Trophoblast cell (in vitro differentiated cells and primary cell): Measurements from ENCODE around the gene APOA4.

Experiments
- DNase-seq, 2 donors: peaks; one replicate each; pipeline ENCODE4 v3.0.0-alpha.2; 2016
- H2AFZ ChIP-seq: 2 replicates; pipeline ENCODE4 v1.6.1; 2013; ENCODE audit warnings: low read length, moderate library complexity, mild to moderate bottlenecking; ENCODE audit not compliant: insufficient read depth, poor library complexity
- H2AK5ac ChIP-seq: 2 replicates; pipeline ENCODE4 v1.6.1; 2013; ENCODE audit warnings: mild to moderate bottlenecking, low read length
- H2BK120ac ChIP-seq: 2 replicates; pipeline ENCODE4 v1.6.1; 2013; ENCODE audit warnings: low read length, mild to moderate bottlenecking, moderate library complexity; ENCODE audit not compliant: insufficient read depth, poor library complexity
- H2BK12ac ChIP-seq: 2 replicates; pipeline ENCODE4 v1.6.1; 2013; ENCODE audit warnings: mild to moderate bottlenecking, low read length, moderate library complexity
- H2BK5ac ChIP-seq: 2 replicates; pipeline ENCODE4 v1.6.1; 2013; ENCODE audit warnings: low read length, low read depth, moderate library complexity, mild to moderate bottlenecking; ENCODE audit not compliant: poor library complexity
- H3K14ac ChIP-seq: 2 replicates; pipeline ENCODE4 v1.6.1; 2013; ENCODE audit warnings: mild to moderate bottlenecking, low read length
- H3K18ac ChIP-seq: 2 replicates; pipeline ENCODE4 v1.6.1; 2013; ENCODE audit warnings: mild to moderate bottlenecking, low read length
- H3K23ac ChIP-seq: 2 replicates; pipeline ENCODE4 v1.6.1; 2013; ENCODE audit warnings: low read length
- H3K27ac ChIP-seq: 2 replicates; pipeline ENCODE4 v1.5.1; 2013; ENCODE audit warnings: low read depth, mild to moderate bottlenecking, inconsistent platforms, low read length, moderate library complexity
- H3K27me3 ChIP-seq: 2 replicates; pipeline ENCODE4 v1.6.1; 2013; ENCODE audit warnings: inconsistent platforms, mild to moderate bottlenecking, low read length, moderate library complexity; ENCODE audit not compliant: insufficient read depth
- H3K36me3 ChIP-seq, 2 experiments: 1 replicate in 1 of 2; 2 replicates in 1 of 2; pipeline ENCODE4 v1.6.1; 2013; ENCODE audit warnings: low read length in 2 of 2, mild to moderate bottlenecking in 2 of 2, moderate library complexity in 1 of 2; ENCODE audit not compliant: insufficient read depth in 2 of 2, control insufficient read depth in 1 of 2
- H3K4ac ChIP-seq: 2 replicates; pipeline ENCODE4 v1.6.1; 2013; ENCODE audit warnings: low read depth, mild to moderate bottlenecking, low read length, moderate library complexity
- H3K4me1 ChIP-seq, 2 experiments: 1 replicate in 1 of 2; 2 replicates in 1 of 2; pipeline ENCODE4 v1.6.1; 2013; ENCODE audit warnings: low read length in 2 of 2, mild to moderate bottlenecking in 2 of 2, moderate library complexity in 1 of 2; ENCODE audit not compliant: insufficient read depth in 2 of 2, control insufficient read depth in 1 of 2
- H3K4me2 ChIP-seq: 2 replicates; pipeline ENCODE4 v1.6.1; 2013; ENCODE audit warnings: inconsistent platforms, mild to moderate bottlenecking, low read length, moderate library complexity
- H3K4me3 ChIP-seq: 2 replicates; pipeline ENCODE4 v1.5.1; 2013; ENCODE audit warnings: mild to moderate bottlenecking, low read depth, low read length, inconsistent platforms
- H3K79me1 ChIP-seq: one replicate; pipeline ENCODE4 v1.6.1; 2013; ENCODE audit warnings: low read length
- H3K79me2 ChIP-seq: 2 replicates; pipeline ENCODE4 v1.6.1; 2013; ENCODE audit warnings: low read length, mild to moderate bottlenecking; ENCODE audit not compliant: control insufficient read depth, insufficient read depth, poor library complexity
- H3K9ac ChIP-seq: 2 replicates; pipeline ENCODE4 v1.6.1; 2013; ENCODE audit warnings: mild to moderate bottlenecking, low read length
- H3K9me3 ChIP-seq: 2 replicates; pipeline ENCODE4 v1.6.1; 2013; ENCODE audit warnings: low read depth, mild to moderate bottlenecking, control low read depth, inconsistent platforms, low read length; ENCODE audit not compliant: insufficient read depth
- H4K12ac ChIP-seq: 2 replicates; pipeline ENCODE4 v1.6.1; 2013; ENCODE audit warnings: low read depth, mild to moderate bottlenecking, low read length, moderate library complexity
- H4K8ac ChIP-seq: 2 replicates; pipeline ENCODE4 v1.6.1; 2013; ENCODE audit warnings: low read depth, mild to moderate bottlenecking, low read length, moderate library complexity
- H4K91ac ChIP-seq: one replicate; pipeline ENCODE4 v1.6.1; 2013; ENCODE audit warnings: low read depth, mild to moderate bottlenecking, low read length, moderate library complexity
- WGBS: extraction: QIAGEN DNeasy Blood & Tissue Kit; methylation state at CpG from one replicate; pipeline ENCODE4 v1.1.7; 2013; ENCODE audit warnings: missing lambda C conversion rate; ENCODE audit not compliant: insufficient read length, insufficient coverage; ENCODE audit errors: extremely low coverage; 5-methylcytosine and 5-hydroxymethylcytosine counted together

Gene APOA4

DNA sequence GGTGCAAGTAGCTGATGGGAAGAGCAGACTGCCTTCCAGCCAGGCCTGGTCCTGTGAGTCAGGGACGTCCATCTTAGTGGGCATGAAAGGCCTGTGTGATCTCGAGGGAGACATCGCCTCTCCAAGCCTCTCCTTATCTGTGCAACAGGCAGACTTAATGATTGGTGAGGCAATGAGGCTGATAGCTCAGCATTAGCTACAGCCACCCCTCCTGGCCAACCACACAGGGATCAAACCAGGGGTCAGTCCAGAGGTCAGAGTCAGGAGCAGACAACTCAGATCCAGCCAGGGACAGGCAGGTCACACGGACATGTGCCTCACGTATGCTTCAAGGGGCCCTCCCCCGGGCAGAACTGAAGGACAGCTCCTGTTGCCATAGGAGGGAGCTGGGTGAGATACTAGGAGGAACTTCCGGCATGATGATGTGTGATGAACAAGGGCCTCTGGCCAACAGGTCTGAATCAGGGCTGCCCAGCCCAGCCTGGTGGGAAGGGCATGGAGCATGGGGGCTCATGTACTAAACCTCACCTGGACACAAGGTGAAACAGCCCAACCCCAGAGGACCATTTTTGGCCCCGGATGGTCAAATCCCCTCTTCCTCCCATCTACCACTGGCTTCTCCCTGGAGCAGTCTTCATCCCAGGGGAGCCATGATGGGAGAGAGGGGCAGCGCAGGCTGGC, 3.8 kb upstream of the APOA4 start:
- H2AFZ ChIP-seq = no peak overlapping the region
- H4K91ac ChIP-seq = no peak overlapping the region
- H2BK12ac ChIP-seq = no peak overlapping the region
- H3K9ac ChIP-seq = no peak overlapping the region
- H4K12ac ChIP-seq = no peak overlapping the region
- WGBS = no CpG with 5 or more reads among the region's 9 CpGs
- no peak overlapping the region for H3K4me2 ChIP-seq
- no peaks in the 10 kb centered on the region for H3K36me3 ChIP-seq
- no peak overlapping the region for H3K23ac ChIP-seq
- H3K27me3 ChIP-seq = no peaks in the 10 kb centered on the region
- H2AK5ac ChIP-seq = no peak overlapping the region
- H3K18ac ChIP-seq = no peak overlapping the region
- H3K4me1 ChIP-seq = peaks cover 5% of the 10 kb centered on the region in 2 experiments
- no peak overlapping the region for H3K4ac ChIP-seq
- H3K79me2 ChIP-seq = no peaks in the 10 kb centered on the region
- no peak overlapping the region for H3K4me3 ChIP-seq
- H4K8ac ChIP-seq = no peak overlapping the region
- no peak overlapping the region for H3K27ac ChIP-seq
- no peak overlapping the region for H2BK5ac ChIP-seq
- no peak overlapping the region for H3K14ac ChIP-seq
- no peak overlapping the region for H2BK120ac ChIP-seq
- DNase-seq = no peak
- H3K79me1 ChIP-seq = peaks cover 3% of the 10 kb centered on the region
- no peaks in the 10 kb centered on the region for H3K9me3 ChIP-seq

DNA sequence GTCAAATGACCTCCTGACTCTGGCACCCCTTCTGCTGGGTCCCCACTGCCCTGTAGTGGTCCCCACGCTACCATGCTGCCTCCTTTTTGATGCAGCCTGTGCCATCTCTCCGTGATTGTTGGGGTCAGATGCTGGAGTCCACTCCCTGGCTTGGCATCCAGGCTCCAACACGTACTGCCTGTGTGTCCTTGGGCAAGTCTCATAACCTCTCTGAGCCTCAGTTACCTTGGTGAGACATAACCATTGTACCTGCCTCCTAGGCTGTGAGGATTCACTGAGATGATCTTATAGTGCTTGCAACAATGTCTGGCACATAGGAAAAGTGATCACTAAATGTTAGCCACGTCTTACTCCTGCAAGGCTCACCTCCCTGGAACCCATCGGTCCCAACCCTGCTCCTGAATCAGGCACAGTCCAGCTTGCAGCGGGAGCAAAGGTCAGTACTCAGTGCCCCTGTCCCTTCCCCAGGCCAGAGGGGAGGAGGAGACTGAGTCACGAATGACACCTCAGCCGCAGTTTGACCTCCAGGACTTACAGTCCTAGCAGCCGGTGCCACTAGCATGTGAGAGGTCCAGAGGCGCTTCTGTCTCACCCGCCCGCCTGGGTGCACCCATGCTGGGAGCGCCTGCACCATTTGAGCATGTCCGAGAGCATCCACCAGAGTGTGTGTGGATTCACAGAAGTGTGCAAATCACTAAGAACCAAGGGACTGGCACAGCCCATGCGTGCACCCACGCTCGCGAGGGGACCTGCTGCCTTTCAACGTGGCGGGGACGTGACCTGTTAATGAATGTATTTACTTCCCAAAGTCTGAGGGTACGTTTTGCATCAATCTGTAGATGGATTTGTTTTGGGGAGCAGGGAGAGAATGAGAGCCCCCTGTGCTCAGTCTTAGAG, 3.0 kb upstream of the APOA4 start:
- Histone ChIP-seq H3K14ac (no peak overlapping the region), H3K4ac (no peak overlapping the region), H3K4me1 (peaks cover 5% of the 10 kb centered on the region in 2 experiments), H3K18ac (no peak overlapping the region), H2BK120ac (no peak overlapping the region), H2BK12ac (no peak overlapping the region), H3K9ac (no peak overlapping the region), H2AFZ (no peak overlapping the region), H3K79me2 (no peaks in the 10 kb centered on the region), H3K36me3 (no peaks in the 10 kb centered on the region), H3K23ac (no peak overlapping the region), H2BK5ac (no peak overlapping the region), H3K4me3 (no peak overlapping the region), H3K4me2 (no peak overlapping the region), H3K9me3 (no peaks in the 10 kb centered on the region), H3K27ac (no peak overlapping the region), H3K79me1 (peaks cover 3% of the 10 kb centered on the region), H4K12ac (no peak overlapping the region), H4K91ac (no peak overlapping the region), H4K8ac (no peak overlapping the region), H2AK5ac (no peak overlapping the region), H3K27me3 (no peaks in the 10 kb centered on the region)
- WGBS = no CpG with 5 or more reads among the region's 22 CpGs
- no peak for DNase-seq

DNA sequence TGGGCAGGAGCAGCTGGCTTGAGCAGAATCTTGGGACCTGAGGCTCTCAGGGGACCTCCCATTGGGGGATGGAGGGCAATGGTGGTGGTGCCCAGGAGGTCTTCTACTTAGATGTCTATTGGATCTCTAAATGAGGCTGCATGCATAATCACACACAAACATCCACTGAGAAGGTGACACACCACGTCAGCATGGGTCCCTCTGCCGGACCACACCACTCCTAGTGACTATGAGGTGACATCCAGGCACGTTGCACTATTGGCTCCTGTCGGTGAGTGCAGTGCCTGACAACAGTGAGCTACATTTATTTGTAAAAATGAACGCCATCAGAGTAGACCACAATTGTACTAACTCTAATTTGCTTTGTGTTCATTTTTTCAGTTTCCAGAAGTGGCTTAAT, 2.3 kb upstream of the APOA4 start:
- no peak for DNase-seq
- no peak overlapping the region for H4K12ac ChIP-seq
- no peak overlapping the region for H4K8ac ChIP-seq
- H3K23ac ChIP-seq = no peak overlapping the region
- H3K4me2 ChIP-seq = no peak overlapping the region
- H2BK5ac ChIP-seq = no peak overlapping the region
- no peak overlapping the region for H2BK120ac ChIP-seq
- no peak overlapping the region for H3K4ac ChIP-seq
- H3K9ac ChIP-seq = no peak overlapping the region
- WGBS = no CpG with 5 or more reads among the region's 5 CpGs
- H3K79me2 ChIP-seq = no peaks in the 10 kb centered on the region
- H3K4me1 ChIP-seq = peaks cover 2 to 5% of the 10 kb centered on the region in 2 experiments
- no peak overlapping the region for H4K91ac ChIP-seq
- peaks cover 3% of the 10 kb centered on the region for H3K79me1 ChIP-seq
- H2AFZ ChIP-seq = no peak overlapping the region
- no peak overlapping the region for H3K4me3 ChIP-seq
- no peaks in the 10 kb centered on the region for H3K27me3 ChIP-seq
- H2AK5ac ChIP-seq = no peak overlapping the region
- no peak overlapping the region for H3K14ac ChIP-seq
- H2BK12ac ChIP-seq = no peak overlapping the region
- H3K18ac ChIP-seq = no peak overlapping the region
- H3K36me3 ChIP-seq = no peaks in the 10 kb centered on the region
- no peak overlapping the region for H3K27ac ChIP-seq
- H3K9me3 ChIP-seq = no peaks in the 10 kb centered on the region

GRCh38 chr11:116822575-116822974, 529 bp downstream of the APOA4 start:
- no peak overlapping the region for H4K8ac ChIP-seq
- no peak for DNase-seq
- no peak overlapping the region for H3K4ac ChIP-seq

More at GRCh38 chr11:116822575-116822974, 529 bp downstream of the APOA4 start:
- no peaks in the 10 kb centered on the region for H3K79me2 ChIP-seq
- no peaks in the 10 kb centered on the region for H3K4me1 ChIP-seq
- H3K9ac ChIP-seq = no peak overlapping the region
- H2BK5ac ChIP-seq = no peak overlapping the region
- H2BK120ac ChIP-seq = no peak overlapping the region
- no CpG with 5 or more reads among the region's 5 CpGs for WGBS
- no peak overlapping the region for H3K18ac ChIP-seq
- H3K27ac ChIP-seq = no peak overlapping the region
- no peak overlapping the region for H2AK5ac ChIP-seq
- no peaks in the 10 kb centered on the region for H3K79me1 ChIP-seq
- peaks cover 2% of the 10 kb centered on the region for H3K9me3 ChIP-seq
- no peak overlapping the region for H3K4me3 ChIP-seq
- no peak overlapping the region for H2BK12ac ChIP-seq
- no peaks in the 10 kb centered on the region for H3K27me3 ChIP-seq
- no peak overlapping the region for H2AFZ ChIP-seq
- H3K14ac ChIP-seq = no peak overlapping the region
- H4K91ac ChIP-seq = no peak overlapping the region
- no peak overlapping the region for H4K12ac ChIP-seq
- no peak overlapping the region for H3K4me2 ChIP-seq
- no peaks in the 10 kb centered on the region for H3K36me3 ChIP-seq
- H3K23ac ChIP-seq = no peak overlapping the region
